GM12878 (cell line): ENCODE data around the gene TRAPPC11. TPM values are rescaled to one million over a fixed set of nuclear protein-coding genes. Genes with fewer than 3 reads are reported as not detected.

Experiments used
- ATAC-seq: fragments of 200-7000 bp; cut with Tn5 transposase; 3 replicates; pipeline ENCODE4 v1.9.1; 2020; ENCODE audit warnings: mild to moderate bottlenecking, moderate library complexity
- BruUV-seq: library from RNA; stranded (reverse); fragments of 400-500 nt; replicated peaks from 2 replicates; lab custom pipeline; 2021; lab: Mats Ljungman, UMichigan
- CTCF ChIA-PET: fragments of 300-600 bp; sonication (Branson Sonifier 250); formaldehyde crosslinking; extraction: SDS; loops from one replicate; lab custom pipeline; 2021; ENCODE audit warnings: inconsistent platforms; lab: Yijun Ruan, JAX
- POLR2A ChIA-PET: fragments of 350-600 bp; formaldehyde crosslinking; extraction: SDS; loops from one replicate; lab custom pipeline; 2021; ENCODE audit warnings: inconsistent platforms; lab: Charles Lee
- RAD21 ChIA-PET: fragments of 300-600 bp; sonication (Branson Sonifier 250); formaldehyde crosslinking; loops from one replicate; lab custom pipeline; 2023; ENCODE audit warnings: antibody characterized with exemption; ENCODE audit not compliant: unreplicated experiment; lab: Charles Lee
- SMC1A ChIA-PET: fragments of 300-600 bp; sonication (Branson Sonifier 250); formaldehyde crosslinking; loops from one replicate; lab custom pipeline; 2023; ENCODE audit not compliant: unreplicated experiment, uncharacterized antibody; lab: Charles Lee
- DNase-seq: peaks from one replicate; pipeline ENCODE4 v3.0.0-alpha.2; 2011; ENCODE audit warnings: low read depth, low spot score
- FAIRE-seq: peaks from 3 replicates; lab custom pipeline; 2011; peaks lifted over from hg19 to GRCh38; lab: Jason Lieb, UNC
- H2AFZ ChIP-seq: 2 replicates; pipeline ENCODE4 v1.6.0; 2011; ENCODE audit warnings: low read depth, low read length, control low read depth; ENCODE audit not compliant: control insufficient read depth
- H3K27ac ChIP-seq: 2 replicates; pipeline ENCODE4 v1.5.1; 2011; ENCODE audit warnings: control low read depth; ENCODE audit not compliant: control insufficient read depth, insufficient read depth
- H3K27me3 ChIP-seq, 2 experiments: replicated peaks in 1 of 2; 2 replicates each; pipeline versions ENCODE4 v1.6.0 to v1.6.1; 2011; ENCODE audit warnings: low read length in 1 of 2; ENCODE audit not compliant: control insufficient read depth in 2 of 2, insufficient read depth in 2 of 2
- H3K36me3 ChIP-seq, 2 experiments: 2 replicates each; pipeline ENCODE4 v1.5.1; 2011; ENCODE audit warnings: low read length in 1 of 2; ENCODE audit not compliant: control insufficient read depth in 2 of 2, insufficient read depth in 2 of 2
- H3K4me1 ChIP-seq: 2 replicates; pipeline ENCODE4 v1.6.1; 2011; ENCODE audit warnings: mild to moderate bottlenecking, low read length, moderate library complexity, mixed read lengths; ENCODE audit not compliant: control insufficient read depth, insufficient read depth
- H3K4me2 ChIP-seq: 2 replicates; pipeline ENCODE4 v1.6.0; 2011; ENCODE audit warnings: control low read depth; ENCODE audit not compliant: control insufficient read depth, insufficient read depth
- H3K4me3 ChIP-seq: fragments of 200-600 bp; sonication (generic); 2 replicates; pipeline ENCODE4 v1.5.1; 2016
- H3K79me2 ChIP-seq: 2 replicates; pipeline ENCODE4 v1.6.0; 2011; ENCODE audit warnings: low read length; ENCODE audit not compliant: control insufficient read depth, insufficient read depth
- H3K9ac ChIP-seq: 2 replicates; pipeline ENCODE4 v1.8.0; 2011; ENCODE audit warnings: low read length, control low read depth, mixed read lengths; ENCODE audit not compliant: control insufficient read depth, insufficient read depth
- H3K9me3 ChIP-seq: replicated peaks from 3 replicates; pipeline ENCODE4 v1.5.1; 2011; ENCODE audit warnings: mild to moderate bottlenecking, low read length; ENCODE audit not compliant: control insufficient read depth, insufficient read depth
- H4K20me1 ChIP-seq: 2 replicates; pipeline ENCODE4 v1.6.0; 2011; ENCODE audit not compliant: control insufficient read depth, insufficient read depth
- FOXK2 ChIP-seq: fragments of 450-650 bp; IDR thresholded peaks from 2 replicates; pipeline ENCODE4 v1.6.1; 2017; ENCODE audit warnings: mild to moderate bottlenecking, moderate library complexity
- FOXM1 ChIP-seq: IDR thresholded peaks from 2 replicates; pipeline ENCODE4 v1.6.1; 2012; ENCODE audit warnings: low read depth, mild to moderate bottlenecking, inconsistent platforms, low read length, moderate library complexity
- KAT2A ChIP-seq: conservative IDR thresholded peaks from 2 replicates; pipeline ENCODE4 v1.6.1; 2011; ENCODE audit warnings: low read depth, low read length; ENCODE audit not compliant: control insufficient read depth
- MAX ChIP-seq: IDR thresholded peaks from 2 replicates; pipeline ENCODE4 v1.6.1; 2012; ENCODE audit warnings: low read depth, low read length, improper control_type of control experiment
- MEF2A ChIP-seq: IDR thresholded peaks from 2 replicates; pipeline ENCODE4 v1.6.1; 2011; ENCODE audit warnings: low read depth, mild to moderate bottlenecking, low read length, moderate library complexity; ENCODE audit not compliant: insufficient read depth
- NR2C1 ChIP-seq: fragments of 450-650 bp; IDR thresholded peaks from 2 replicates; pipeline ENCODE4 v1.6.1; 2017; ENCODE audit warnings: antibody characterized with exemption, mild to moderate bottlenecking, moderate library complexity
- NR2C2 ChIP-seq: IDR thresholded peaks from 2 replicates; pipeline ENCODE4 v1.6.1; 2011; ENCODE audit warnings: borderline replicate concordance, low read depth; ENCODE audit not compliant: control insufficient read depth, insufficient read length
- PAX5 ChIP-seq: IDR thresholded peaks from 2 replicates; pipeline ENCODE4 v1.6.1; 2011; ENCODE audit warnings: low read depth, low read length, borderline replicate concordance
- PBX3 ChIP-seq: IDR thresholded peaks from 2 replicates; pipeline ENCODE4 v1.6.1; 2011; ENCODE audit warnings: mild to moderate bottlenecking, low read depth, low read length, moderate library complexity; ENCODE audit not compliant: insufficient replicate concordance
- POLR2AphosphoS5 ChIP-seq: IDR thresholded peaks from 2 replicates; pipeline ENCODE4 v1.6.1; 2011; ENCODE audit warnings: mild to moderate bottlenecking, low read length, inconsistent platforms
- RAD51 ChIP-seq: fragments of 450-650 bp; IDR thresholded peaks from 2 replicates; pipeline ENCODE4 v1.6.1; 2016; ENCODE audit warnings: moderate library complexity, mild to moderate bottlenecking, inconsistent platforms
- RCOR1 ChIP-seq: conservative IDR thresholded peaks from 2 replicates; pipeline ENCODE4 v1.6.1; 2012; ENCODE audit warnings: low read depth, low read length, improper control_type of control experiment
- SIN3A ChIP-seq: IDR thresholded peaks from 2 replicates; pipeline ENCODE4 v1.6.1; 2012; ENCODE audit warnings: low read depth, low read length, improper control_type of control experiment
- SREBF1 ChIP-seq: IDR thresholded peaks from 2 replicates; pipeline ENCODE4 v1.6.1; 2012; ENCODE audit warnings: mild to moderate bottlenecking, low read length
- TCF3 ChIP-seq: IDR thresholded peaks from 2 replicates; pipeline ENCODE4 v1.6.1; 2012; ENCODE audit warnings: low read depth, mild to moderate bottlenecking, low read length, borderline replicate concordance; ENCODE audit not compliant: insufficient read depth
- USF1 ChIP-seq: IDR thresholded peaks from 2 replicates; pipeline ENCODE4 v1.6.1; 2011; ENCODE audit warnings: borderline replicate concordance, low read depth, mild to moderate bottlenecking, moderate library complexity, mixed read lengths, low read length; ENCODE audit not compliant: insufficient read depth; ENCODE audit errors: extremely low read length
- YY1 ChIP-seq: IDR thresholded peaks from 2 replicates; pipeline ENCODE4 v1.6.1; 2011; ENCODE audit warnings: low read depth, mild to moderate bottlenecking, low read length
- ZNF24 ChIP-seq: fragments of 450-650 bp; IDR thresholded peaks from 2 replicates; pipeline ENCODE4 v1.6.1; 2017; ENCODE audit warnings: antibody characterized with exemption, mild to moderate bottlenecking
- WGBS: methylation state at CpG from one replicate; pipeline ENCODE4 v1.1.6; 2016; ENCODE audit warnings: low lambda C conversion rate; ENCODE audit not compliant: insufficient replicate concordance, insufficient coverage; ENCODE audit errors: missing lambda C conversion rate; 5-methylcytosine and 5-hydroxymethylcytosine counted together
- in situ Hi-C: fragments of 300-500 bp; cut with MboI; formaldehyde crosslinking; loops from 9 replicates; pipeline ENCODE4 v1.14.3; 2018; ENCODE audit warnings: mixed read lengths
- intact Hi-C: fragments of 100-400 bp; cut with micrococcal nuclease; formaldehyde crosslinking; loops from one replicate; pipeline ENCODE4 v1.14.2; 2022; ENCODE audit not compliant: unreplicated experiment
- polyA plus RNA-seq, 11 experiments: library from polyadenylated mRNA; depleted of rRNA in 4 of 11; unstranded in 6 of 11; stranded (reverse) in 5 of 11; fragments of >200 nt; fragmentation: Nextera tagmentation in 4 of 11; fragmentation: Illumina TruSeq in 1 of 11; extraction: Ambion mirVana in 4 of 11; extraction: Trizol in 1 of 11; gene quantifications; 1 replicate in 1 of 11; 2 replicates in 10 of 11; pipeline versions ENCODE4 v1.2.1 to v1.2.3, GENCODE V29; 2011 to 2016; ENCODE audit warnings: inconsistent platforms in 2 of 11, missing spikeins in 2 of 11, low read depth in 1 of 11
- total RNA-seq, 4 experiments: library from RNA; depleted of rRNA in 3 of 4; stranded (reverse); fragments of >200 nt in 3 of 4; fragmentation: Illumina TruSeq in 1 of 4; extraction: Trizol in 1 of 4; gene quantifications; 2 replicates each; pipeline versions ENCODE4 v1.2.1 to v1.2.3, GENCODE V29; 2013 to 2021
- TF ChIP-seq, protein P1 (sequence below): fragments of 450-650 bp; formaldehyde crosslinking; IDR thresholded peaks from 2 replicates; pipeline ENCODE4 v1.5.0; 2022; ENCODE audit warnings: mild to moderate bottlenecking, missing genetic modification characterization

The TRAPPC11 gene
- total and polyA plus RNA-seq, 10 of the 15 experiments (the other 5 are each of a cell fraction or from before 2014, with no cell fraction given), result 7.3 to 40.5 (median 22.3) TPM

- no peak overlapping the region for H3K4me2 ChIP-seq
- no peaks in the 10 kb centered on the region for H3K4me1 ChIP-seq
- no peaks in the 10 kb centered on the region for H3K9me3 ChIP-seq
- DNase-seq, result no peak
- H2AFZ ChIP-seq, result no peak overlapping the region
- in situ Hi-C loops (no loop called here), intact Hi-C loops (no loop called here)
- no peaks in the 10 kb centered on the region for H4K20me1 ChIP-seq
- BruUV-seq, result no TSS peak
- 66% methylated on average over 3 of the region's 3 CpGs for WGBS
- ChIA-PET CTCF (interaction anchor here (0.9 kb wide), 1 partner anchor 197 kb away, joined by 3 read pairs; no protein-coding TSS in a partner anchor), POLR2A (no interaction called here), SMC1A (interaction anchor here (0.6 kb wide), 1 partner anchor 9 kb away, joined by 3 read pairs; no protein-coding TSS in a partner anchor), RAD21 (no interaction called here)
- no peak overlapping the region for H3K27ac ChIP-seq
- H3K79me2 ChIP-seq, result no peaks in the 10 kb centered on the region
- no peak for FAIRE-seq
- no peak for ATAC-seq
- peaks cover 4 to 17% of the 10 kb centered on the region in 2 experiments; a peak in 3 of 4 replicates for H3K36me3 ChIP-seq
- no peaks in the 10 kb centered on the region for H3K27me3 ChIP-seq
- H3K9ac ChIP-seq, result no peak overlapping the region
- H3K4me3 ChIP-seq, result no peak overlapping the region
- TF ChIP-seq FOXK2, result no peak
- TF ChIP-seq YY1, result no peak
- TF ChIP-seq, protein P1, sequence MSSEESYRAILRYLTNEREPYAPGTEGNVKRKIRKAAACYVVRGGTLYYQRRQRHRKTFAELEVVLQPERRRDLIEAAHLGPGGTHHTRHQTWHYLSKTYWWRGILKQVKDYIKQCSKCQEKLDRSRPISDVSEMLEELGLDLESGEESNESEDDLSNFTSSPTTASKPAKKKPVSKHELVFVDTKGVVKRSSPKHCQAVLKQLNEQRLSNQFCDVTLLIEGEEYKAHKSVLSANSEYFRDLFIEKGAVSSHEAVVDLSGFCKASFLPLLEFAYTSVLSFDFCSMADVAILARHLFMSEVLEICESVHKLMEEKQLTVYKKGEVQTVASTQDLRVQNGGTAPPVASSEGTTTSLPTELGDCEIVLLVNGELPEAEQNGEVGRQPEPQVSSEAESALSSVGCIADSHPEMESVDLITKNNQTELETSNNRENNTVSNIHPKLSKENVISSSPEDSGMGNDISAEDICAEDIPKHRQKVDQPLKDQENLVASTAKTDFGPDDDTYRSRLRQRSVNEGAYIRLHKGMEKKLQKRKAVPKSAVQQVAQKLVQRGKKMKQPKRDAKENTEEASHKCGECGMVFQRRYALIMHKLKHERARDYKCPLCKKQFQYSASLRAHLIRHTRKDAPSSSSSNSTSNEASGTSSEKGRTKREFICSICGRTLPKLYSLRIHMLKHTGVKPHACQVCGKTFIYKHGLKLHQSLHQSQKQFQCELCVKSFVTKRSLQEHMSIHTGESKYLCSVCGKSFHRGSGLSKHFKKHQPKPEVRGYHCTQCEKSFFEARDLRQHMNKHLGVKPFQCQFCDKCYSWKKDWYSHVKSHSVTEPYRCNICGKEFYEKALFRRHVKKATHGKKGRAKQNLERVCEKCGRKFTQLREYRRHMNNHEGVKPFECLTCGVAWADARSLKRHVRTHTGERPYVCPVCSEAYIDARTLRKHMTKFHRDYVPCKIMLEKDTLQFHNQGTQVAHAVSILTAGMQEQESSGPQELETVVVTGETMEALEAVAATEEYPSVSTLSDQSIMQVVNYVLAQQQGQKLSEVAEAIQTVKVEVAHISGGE (CRISPR knock-in tag), result no peak
- TF ChIP-seq TCF3, result no peak
- TF ChIP-seq PBX3, result no peak
- TF ChIP-seq NR2C2, result no peak
- no peak for TF ChIP-seq FOXM1
- no peak for TF ChIP-seq NR2C1
- no peak for TF ChIP-seq PAX5
- no peak for TF ChIP-seq USF1
- no peak for TF ChIP-seq ZNF24
- TF ChIP-seq RCOR1, result no peak
- TF ChIP-seq SREBF1, result no peak
- TF ChIP-seq MAX, result no peak
- TF ChIP-seq RAD51, result no peak
- TF ChIP-seq MEF2A, result no peak
- TF ChIP-seq KAT2A, result no peak
- no peak for TF ChIP-seq POLR2AphosphoS5
- TF ChIP-seq SIN3A, result no peak
These were observed 11.2 kb downstream of the TRAPPC11 start for GRCh38 chr4:183670251-183670650.
